GM03348 (cell line): ENCODE results near the gene PRSS2.
"Not testable (repeated sequence)": the region's sequence is repeated elsewhere in the genome, so short reads cannot be mapped to it uniquely, and the experiment has no call there.

ENCODE experiments used
- DNase-seq: peaks from one replicate; pipeline ENCODE4 v3.0.0; 2012; ENCODE audit warnings: low spot score

Gene PRSS2

GRCh38 chr7:142770661-142771352 is at the start of gene PRSS2:
TSS of gene PRSS2 (plus strand) at chr7:142770970. CDS start at chr7:142770983, 13 bp downstream.
- no peak for DNase-seq

GRCh38 chr7:142720986-142721385 is 49.8 kb upstream of the PRSS2 start:
- DNase-seq = no peak

GRCh38 chr7:142722248-142722794 is 48.4 kb upstream of the PRSS2 start:
- DNase-seq = no peak

GRCh38 chr7:142733271-142733670 is 37.5 kb upstream of the PRSS2 start:
- no peak for DNase-seq

- DNase-seq = no peak
Observed at GRCh38 chr7:142739923-142740492, 30.8 kb upstream of the PRSS2 start.

GRCh38 chr7:142740786-142741185 is 30.0 kb upstream of the PRSS2 start:
- no peak for DNase-seq

GRCh38 chr7:142741932-142742331 is 28.8 kb upstream of the PRSS2 start:
- DNase-seq = not testable (repeated sequence)

GRCh38 chr7:142745091-142745635 is 25.6 kb upstream of the PRSS2 start:
- DNase-seq = no peak

GRCh38 chr7:142745745-142746144 is 25.0 kb upstream of the PRSS2 start:
- DNase-seq = no peak

GRCh38 chr7:142746264-142746663 is 24.5 kb upstream of the PRSS2 start:
- no peak for DNase-seq

- not testable (repeated sequence) for DNase-seq
Observed at GRCh38 chr7:142748410-142748809, 22.4 kb upstream of the PRSS2 start.

GRCh38 chr7:142749218-142749993 is 21.4 kb upstream of the PRSS2 start, which contains the start of gene PRSS1:
TSS of gene PRSS1 (plus strand) at chr7:142749472. CDS start at chr7:142749485, 13 bp downstream.
- no peak for DNase-seq

GRCh38 chr7:142750321-142750938 is 20.3 kb upstream of the PRSS2 start:
- DNase-seq = no peak

GRCh38 chr7:142751526-142752175 is 19.1 kb upstream of the PRSS2 start:
- DNase-seq = not testable (repeated sequence)

- DNase-seq = no peak
Observed at GRCh38 chr7:142752376-142753225, 18.2 kb upstream of the PRSS2 start.

- DNase-seq = no peak
Observed at GRCh38 chr7:142753366-142753765, 17.4 kb upstream of the PRSS2 start.

- not testable (repeated sequence) for DNase-seq
Observed at GRCh38 chr7:142753925-142754491, 16.8 kb upstream of the PRSS2 start.

- no peak for DNase-seq
Observed at GRCh38 chr7:142754681-142755575, 15.8 kb upstream of the PRSS2 start.

GRCh38 chr7:142758312-142758711 is 12.5 kb upstream of the PRSS2 start:
- not testable (repeated sequence) for DNase-seq
